RKO (cell line): Measurements from ENCODE around the gene ZNF236.

Source experiments
- DNase-seq: peaks from one replicate; pipeline ENCODE4 v3.0.0-alpha.2; 2016; ENCODE audit warnings: low spot score

The ZNF236 gene

DNA sequence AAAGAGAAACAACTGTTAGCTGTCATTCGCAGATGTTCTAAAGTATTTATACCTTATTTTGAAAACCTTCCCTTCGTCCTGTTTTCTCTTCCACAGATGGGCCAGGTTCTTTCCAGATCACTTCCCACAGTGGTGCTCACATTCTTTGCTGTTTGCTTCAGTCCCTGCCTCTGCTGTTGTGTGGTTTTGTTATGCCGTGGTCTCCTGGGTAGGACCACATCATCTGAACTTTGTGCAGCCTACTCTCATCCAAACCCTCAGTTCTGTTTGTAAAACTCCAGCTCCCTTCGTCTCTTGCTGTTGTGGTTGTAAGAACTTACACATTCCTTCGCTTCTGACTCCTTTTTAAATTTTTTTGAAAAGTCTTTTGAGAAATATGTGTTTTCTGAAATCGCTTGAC, 38.1 kb downstream of the ZNF236 start:
- no peak for DNase-seq

DNA sequence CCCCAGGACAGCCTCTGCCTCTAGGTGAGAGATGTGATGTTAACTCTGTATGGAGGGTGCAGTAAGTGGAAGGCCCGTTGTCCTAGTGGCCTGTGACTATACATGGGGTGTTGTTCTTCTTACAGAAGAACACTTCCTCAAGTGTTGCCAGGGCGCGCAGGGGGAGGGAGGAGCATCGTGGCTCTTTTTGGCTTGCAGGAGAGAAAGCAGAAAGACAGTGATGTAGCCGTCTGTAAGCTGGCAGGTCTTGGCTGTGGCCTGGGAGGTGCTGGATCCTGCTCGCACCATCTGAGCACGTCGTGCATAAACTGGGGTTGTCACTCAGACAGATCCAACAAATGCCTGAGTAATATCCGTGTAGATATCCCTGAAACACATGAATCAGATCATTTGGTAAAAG, 44.3 kb downstream of the ZNF236 start:
- DNase-seq: no peak

DNA sequence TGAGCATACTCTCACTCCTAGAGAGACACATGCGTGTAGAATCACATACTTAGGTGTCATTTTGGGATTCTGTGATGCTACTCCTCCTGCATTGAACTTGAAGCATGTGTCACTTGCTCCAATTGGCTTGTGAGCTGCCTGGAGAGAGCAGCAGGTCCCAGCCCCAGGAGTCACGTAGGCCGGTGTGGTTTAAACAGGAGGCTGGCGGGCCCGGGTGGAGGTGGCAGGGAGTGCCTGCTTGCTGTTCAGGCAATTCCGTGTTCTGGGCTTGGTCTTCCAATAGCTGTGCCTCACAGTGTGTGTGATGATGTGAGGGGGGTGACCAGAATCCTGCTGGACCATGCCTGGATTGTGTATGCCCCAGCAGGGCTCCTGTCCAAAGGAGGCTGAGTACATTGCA, 51.0 kb downstream of the ZNF236 start:
- DNase-seq: no peak

DNA sequence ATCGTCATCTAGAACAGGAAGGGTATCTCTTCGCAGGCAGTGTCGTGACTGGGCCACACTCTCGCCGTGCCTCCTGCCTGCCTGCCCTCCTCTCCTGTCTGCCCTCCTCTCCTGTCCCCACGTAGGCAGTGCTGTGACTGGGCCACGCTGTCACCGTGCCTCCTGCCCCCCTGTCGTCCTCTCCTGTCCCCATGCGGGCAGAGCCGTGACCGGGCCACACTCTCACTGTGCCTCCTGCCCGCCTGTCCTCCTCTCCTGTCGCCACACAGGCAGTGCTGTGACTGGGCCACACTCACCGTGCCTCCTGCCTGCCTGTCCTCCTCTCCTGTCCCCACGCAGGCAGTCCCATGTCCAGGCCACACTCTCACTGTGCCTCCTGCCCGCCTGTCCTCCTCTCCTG, 51.4 kb downstream of the ZNF236 start:
- DNase-seq: no peak

DNA sequence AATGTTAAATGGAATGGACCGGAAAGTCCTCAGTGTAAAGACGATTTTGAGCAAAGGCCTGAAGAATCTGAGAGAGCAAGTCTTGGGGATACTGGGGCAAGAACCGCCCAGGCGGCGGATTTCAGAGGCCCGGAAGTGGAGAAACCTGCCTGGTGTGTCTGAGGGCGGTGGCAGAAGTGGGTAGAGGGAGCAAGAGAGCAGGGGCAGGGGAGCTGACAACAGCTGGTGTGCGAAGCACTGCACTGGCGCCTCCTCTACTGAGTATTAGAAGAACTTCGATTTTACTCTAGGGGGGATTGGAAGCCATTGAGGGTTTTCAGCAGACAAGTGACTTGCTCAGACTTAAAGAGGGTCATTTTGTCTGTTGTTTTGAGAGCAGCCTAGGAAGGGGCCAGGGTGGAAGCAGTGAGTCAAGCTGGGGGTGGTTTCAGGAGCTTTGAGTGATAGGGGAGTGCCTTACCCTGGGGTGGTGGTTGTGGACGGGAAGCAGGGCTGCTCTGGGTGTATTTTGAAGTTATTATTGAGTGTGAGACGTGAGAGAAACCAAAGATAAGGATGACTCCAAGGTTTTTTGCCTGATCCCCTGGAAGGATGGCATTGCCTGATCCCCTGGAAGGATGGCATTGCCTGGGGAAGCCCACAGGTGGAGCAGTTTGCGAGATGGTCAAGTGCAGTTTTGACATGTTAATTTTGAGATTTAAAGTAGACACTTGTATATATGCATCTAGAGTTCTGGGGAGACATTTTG, 52.5 kb downstream of the ZNF236 start:
- DNase-seq: no peak

DNA sequence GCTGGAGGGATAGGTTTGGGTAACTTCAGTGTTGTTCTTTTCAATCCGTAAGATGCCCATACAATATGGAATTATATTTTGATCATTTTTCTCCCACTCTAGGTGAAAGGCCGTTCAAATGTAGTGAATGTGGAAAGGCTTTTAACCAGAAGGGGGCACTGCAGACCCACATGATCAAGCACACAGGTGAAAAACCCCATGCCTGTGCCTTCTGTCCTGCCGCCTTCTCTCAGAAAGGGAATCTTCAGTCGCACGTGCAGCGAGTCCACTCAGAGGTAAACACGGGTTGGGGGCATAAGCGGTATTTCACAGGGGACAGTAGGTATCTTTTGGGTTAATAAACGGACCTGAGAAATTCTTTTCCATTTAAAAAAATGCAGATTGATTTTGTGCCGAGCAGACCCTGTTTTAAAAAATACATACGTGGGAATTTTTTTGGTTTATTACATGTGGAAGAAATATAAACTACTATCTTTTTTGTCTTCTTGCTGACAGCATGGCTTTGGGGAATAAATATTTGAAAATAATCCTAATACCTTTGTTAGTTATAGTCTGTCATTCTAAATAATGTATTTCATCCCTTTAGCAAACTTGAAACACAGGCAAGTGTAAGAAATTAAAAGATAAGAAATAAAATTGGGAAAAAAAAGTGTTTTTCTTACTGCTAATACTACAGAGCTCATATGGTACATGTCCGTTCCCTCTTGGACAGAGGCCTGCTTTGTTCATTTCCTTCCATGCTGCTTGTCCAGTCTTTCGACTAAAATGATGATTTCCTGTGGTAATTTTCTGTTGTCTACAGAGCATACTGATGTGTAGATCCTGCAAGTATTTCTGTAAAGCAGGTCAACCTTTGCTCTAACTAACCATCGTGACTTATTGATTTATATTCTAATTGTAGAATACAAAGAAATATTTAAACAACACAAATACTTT, 53.3 kb downstream of the ZNF236 start:
- peak; percentile 15 for DNase-seq

DNA sequence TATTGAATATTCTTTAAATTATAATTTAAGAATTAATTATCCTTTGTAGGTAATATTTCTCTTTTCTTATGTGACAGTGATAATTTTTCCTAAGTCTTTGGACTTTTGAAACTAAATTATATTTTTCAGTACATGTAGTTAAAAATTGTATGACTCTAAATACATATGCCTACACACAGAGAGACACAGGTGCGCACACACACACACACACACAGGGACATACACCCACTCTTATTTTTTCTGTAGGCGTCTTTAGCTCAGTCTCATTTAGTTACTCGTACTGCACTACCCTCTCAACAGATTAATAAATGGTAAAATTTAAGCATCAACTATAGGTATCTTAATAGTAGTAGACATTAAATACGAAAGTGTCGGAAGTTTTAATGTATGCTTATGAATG, 56.1 kb downstream of the ZNF236 start:
- DNase-seq: no peak

DNA sequence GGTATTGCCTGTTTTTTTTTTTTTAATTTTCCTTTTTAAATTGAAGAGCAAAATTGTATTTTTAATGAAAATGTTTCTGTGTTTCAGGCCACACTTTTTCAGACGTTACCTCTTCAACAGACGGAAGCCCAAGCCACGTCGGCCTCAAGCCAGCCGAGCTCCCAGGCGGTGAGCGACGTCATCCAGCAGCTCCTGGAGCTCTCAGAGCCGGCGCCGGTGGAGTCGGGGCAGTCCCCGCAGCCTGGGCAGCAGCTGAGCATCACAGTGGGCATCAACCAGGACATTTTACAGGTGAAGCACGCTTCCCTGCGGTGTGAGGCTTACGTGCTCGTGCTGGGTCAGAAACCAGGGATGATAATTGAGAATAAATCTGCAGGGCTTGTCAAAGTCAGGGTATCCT, 57.7 kb downstream of the ZNF236 start:
- no peak for DNase-seq

DNA sequence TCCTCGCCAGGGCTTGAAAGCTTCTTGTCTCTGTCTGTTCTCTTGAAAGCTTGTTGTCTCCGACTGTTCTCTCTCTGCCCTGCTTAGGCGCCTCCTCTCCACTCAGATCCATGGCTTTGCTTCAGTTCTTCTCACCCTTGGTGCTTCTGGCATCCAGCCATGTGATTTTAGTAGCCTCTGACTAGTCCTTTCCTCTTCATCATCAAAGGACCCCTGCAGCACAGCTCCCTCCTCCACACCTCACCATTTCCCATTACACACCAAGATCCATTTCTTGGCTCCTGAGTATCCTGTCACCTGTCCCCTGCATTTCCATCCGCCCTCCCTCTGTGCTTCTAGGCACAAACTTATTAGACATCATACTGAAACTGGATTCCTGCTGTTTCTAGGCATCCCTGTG, 59.4 kb downstream of the ZNF236 start:
- DNase-seq: no peak

DNA sequence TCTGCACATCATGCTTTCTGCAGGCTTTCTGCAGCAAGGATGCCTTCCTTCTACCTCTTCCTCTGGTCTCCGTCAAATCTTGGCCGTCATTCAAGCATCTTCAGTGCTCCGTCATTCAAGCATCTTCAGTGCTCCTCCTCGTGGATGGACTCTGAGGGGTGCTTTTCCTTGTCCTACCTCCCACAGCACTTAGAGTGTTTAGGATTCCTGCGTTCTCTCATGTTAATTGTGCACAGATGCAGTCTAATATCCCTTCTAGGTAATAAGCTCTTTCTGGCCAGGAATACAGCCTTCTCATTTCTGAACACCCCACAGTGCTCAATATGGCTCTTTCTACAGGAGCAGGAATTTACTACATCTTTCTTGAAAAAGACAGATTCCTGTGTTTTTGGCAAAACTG, 59.8 kb downstream of the ZNF236 start:
- DNase-seq: no peak

DNA sequence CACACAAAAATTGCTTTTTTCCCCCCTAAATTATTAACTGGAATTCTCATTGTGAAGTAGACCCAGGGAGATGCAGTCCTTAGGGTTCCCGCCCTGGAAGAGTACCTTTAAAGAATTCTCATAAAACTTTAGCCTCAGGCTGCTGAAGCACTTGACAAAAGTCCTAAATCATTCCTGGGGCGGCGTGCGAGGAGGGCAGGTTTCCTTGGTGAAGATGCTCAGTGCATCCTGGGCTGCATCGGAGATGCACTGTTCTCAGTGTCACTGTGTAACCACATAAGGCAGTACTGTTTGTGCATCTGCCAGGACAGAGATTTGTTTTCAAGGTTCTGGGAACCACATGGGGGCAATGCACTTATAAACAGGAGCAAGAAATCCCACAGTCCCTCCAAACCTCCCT, 62.6 kb downstream of the ZNF236 start:
- no peak for DNase-seq

DNA sequence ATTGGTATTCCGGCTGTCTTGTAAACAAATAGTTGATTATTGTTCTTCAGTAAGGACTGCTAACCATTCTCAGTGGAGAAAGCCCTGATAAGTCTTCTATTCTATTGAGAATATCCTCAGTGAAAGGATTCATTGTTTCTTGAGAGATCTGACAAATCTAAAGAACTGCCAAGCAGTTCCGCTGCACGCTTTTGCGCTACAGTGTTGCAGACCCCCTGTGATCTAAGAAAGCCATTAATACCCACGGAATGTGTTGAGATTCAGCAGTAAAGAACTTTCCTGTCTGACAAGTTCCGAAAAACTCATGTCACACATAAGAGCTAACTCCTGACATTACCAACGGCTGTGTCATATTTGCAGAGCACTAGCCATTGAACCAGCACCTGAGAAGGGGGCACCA, 63.8 kb downstream of the ZNF236 start:
- DNase-seq: no peak

DNA sequence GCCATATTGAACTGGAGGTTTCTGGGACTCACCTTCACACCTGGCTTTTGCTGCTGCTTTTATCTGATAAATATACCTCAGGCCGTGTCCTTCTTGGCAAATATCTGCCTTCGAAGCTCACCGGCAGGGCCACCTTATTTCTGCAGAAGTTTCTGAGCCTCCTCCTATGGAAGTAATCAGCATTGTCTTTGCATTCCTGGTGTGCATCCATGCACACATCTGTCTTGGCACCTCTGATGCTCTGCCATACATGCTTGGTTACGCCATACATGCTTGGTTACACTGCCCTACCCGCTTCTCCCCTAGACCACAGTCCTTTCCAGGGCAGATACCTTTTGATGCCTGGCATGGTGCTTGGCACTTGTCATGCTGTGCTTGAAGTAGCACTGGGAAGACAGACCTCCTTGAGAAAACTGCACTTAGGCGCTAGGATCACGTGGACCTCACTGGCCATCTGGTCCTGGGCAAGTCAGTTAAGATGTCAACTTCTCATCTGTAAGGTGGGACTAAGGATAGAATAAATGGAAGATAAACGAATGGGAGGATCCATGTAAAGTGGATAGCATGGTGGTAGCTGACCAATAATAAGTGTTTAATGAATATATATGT, 66.8 kb downstream of the ZNF236 start:
- DNase-seq: no peak

DNA sequence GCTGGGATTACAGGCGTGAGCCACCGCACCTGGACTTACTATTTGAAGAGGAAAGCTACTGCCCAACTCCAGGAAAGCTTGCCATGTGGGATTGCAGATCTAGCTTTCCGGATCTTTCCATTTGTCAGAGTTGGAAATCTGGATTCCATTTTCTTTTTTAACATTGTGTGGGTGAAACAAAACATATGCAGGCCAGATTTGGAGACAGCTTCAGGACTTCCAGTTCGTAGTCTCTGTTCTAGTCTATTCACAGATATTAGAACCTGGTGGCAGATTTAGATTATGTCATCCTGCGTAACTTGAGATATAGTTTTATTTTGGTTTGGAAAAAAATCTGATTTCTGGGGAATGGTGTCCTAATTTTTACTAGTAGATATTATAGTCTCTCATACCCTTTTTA, 70.5 kb downstream of the ZNF236 start:
- DNase-seq: no peak

DNA sequence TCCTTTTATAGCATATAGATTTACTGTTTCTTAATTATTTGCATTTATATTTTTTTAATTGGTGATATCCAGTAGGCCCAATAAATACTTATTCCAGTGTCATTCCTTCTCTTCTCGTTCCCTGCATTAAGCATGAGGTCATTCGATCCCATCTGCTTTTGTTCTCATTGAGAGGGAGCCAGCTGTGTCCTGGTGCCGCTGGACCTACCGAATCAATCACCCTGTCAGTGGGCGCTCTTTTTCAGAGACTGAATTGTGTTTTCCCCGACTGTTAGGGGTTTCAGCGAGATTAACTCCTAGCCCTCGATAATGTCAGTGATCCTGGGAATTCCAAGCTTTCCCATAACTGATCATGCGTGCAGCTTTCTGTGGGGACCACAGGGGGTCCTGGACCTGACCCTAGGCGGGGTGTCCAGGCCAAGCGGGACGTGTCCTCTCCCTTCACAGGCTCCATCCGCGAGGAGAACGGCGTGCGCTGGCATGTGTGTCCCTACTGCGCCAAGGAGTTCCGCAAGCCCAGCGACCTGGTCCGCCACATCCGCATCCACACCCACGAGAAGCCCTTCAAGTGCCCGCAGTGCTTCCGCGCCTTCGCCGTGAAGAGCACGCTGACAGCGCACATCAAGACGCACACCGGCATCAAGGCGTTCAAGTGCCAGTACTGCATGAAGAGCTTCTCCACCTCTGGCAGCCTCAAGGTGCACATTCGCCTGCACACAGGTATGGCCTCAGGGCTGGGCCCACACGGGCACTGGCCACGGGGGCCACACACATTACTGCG, 72.4 kb downstream of the ZNF236 start:
- DNase-seq: no peak

DNA sequence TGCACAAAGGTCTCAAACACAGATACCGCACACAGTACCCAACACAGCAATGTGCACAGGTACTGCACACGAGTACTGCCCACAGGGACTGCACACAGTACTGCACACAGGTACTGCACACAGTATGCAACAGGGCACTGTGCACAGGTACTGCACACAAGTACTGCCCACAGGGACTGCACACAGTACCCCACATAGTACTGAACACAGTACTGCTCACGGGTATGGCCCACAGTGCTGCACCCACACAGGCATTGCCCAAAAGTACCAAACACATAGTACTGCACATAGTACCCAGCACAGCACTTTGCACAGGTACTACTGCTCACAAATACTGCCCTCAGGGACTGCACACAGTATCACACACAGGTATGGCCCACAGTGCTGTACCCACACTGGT, 73.1 kb downstream of the ZNF236 start:
- DNase-seq: no peak

DNA sequence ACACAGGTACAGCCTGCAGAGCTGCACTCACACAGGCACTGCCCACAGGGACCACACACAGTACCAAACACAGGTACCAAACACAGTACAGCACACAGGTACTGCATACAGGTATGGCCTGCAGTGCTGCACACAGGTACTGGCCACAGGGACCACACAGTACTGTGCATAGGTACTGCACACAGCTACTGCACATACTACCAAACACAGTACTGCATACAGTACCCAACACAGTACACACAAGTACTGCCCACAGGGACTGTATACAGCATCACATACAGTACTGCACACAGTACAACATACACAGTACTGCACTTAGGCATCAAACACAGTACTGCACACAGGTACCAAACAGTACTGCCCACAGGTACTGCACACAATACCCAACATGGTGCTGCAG, 74.3 kb downstream of the ZNF236 start:
- DNase-seq: no peak

DNA sequence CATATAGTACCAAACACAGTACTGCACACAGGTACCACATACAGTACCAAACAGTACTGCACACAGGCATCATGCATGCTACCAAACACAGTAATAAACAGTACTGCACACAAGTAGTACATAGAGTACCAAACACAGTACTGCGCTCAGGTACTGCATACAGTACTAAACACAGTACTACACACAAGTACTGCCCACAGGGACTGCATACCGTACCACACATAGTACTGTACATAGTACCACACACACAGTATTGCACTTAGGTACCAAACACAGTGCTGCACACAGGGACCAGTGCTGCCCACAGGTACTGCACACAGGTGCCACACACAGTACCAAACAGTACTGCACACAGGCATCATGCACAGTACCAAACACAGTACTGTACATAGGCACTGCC, 74.9 kb downstream of the ZNF236 start:
- no peak for DNase-seq

DNA sequence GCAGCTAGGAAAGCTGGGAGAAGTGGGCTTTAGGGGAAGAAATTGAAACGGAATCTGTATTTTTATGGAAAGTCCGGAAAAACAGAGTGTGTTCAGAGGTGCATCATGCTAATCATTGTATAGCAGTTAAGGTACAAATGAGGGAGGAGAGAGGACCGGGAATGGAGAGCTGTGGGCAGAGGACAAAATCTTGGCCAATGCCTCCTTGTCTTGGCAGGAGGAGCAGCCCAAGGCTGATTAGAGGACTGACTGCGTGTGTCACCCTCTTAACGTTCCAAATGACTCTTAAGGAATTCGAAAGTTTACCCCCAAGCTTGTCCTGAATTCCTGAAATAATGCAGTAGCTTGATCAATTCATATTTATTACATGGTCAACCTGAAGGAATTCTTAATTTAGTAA, 81.0 kb downstream of the ZNF236 start:
- DNase-seq: no peak

DNA sequence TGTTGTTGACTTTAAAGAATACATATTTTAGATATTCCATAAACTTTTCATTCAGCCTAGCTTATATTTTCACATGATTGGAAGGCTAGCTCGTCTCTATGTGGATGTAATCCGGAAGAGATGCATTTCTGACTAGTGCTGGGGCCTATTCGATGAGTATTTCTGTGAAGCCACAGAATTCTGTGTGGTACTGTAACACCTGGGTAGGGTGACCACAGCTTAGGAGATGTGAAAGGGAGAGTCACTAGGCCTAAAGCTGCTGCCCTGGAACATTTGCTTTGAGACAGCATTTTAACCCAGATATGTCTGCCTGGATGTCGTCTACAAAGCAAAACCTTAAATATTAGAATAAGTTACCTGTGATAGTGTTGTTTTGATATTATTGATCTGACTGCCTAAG, 83.5 kb downstream of the ZNF236 start:
- no peak for DNase-seq

DNA sequence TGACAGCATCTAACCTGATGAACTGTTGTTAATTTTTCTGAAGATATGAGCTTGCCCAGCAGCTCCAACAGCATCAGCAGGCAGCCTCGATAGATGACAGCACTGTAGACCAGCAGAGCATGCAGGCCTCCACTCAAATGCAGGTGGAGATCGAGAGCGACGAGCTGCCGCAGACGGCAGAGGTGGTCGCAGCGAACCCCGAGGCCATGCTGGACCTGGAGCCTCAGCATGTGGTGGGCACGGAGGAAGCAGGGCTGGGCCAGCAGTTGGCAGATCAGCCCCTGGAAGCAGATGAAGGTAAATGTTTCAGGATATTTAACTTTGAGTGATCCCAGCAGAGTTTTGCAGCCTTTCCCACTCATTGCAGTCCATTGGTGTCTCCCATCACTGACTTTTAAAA, 85.9 kb downstream of the ZNF236 start:
- DNase-seq: no peak

DNA sequence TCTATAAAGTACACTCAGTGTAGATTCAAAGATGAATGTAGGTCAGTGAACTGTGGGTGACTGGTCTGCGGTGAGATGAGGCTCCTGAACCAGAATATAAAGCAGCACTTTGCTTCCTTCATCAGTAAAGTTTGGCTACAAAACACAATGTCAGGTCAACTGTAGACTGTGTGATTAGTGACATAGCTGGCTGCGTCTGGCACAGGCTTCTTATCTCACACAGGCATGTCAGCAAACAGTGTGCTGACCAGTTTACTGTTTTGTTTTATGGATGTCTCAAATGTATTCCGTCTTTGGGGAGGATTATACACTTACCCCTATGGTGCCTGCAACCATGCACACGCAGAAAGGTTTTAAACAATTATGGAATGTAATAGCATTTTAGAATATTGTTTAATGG, 87.1 kb downstream of the ZNF236 start:
- no peak for DNase-seq
